H1 (cell line): Measurements from ENCODE around the gene ENDOU. TPM values are rescaled to one million over a fixed set of nuclear protein-coding genes. Genes with fewer than 3 reads are reported as not detected.

Experiments used
- BACH1 ChIP-seq: IDR thresholded peaks from 2 replicates; pipeline ENCODE4 v1.6.1; 2012; ENCODE audit warnings: low read length, improper control_type of control experiment
- CTCF ChIP-seq, 3 experiments: IDR thresholded peaks; 1 replicate in 2 of 3; 2 replicates in 1 of 3; pipeline versions ENCODE4 v1.5.1 to v1.6.1; 2011; ENCODE audit warnings: low read length in 3 of 3, mild to moderate bottlenecking in 3 of 3, inconsistent platforms in 2 of 3, low read depth in 1 of 3, moderate library complexity in 1 of 3; ENCODE audit not compliant: insufficient read depth in 1 of 3; ENCODE audit errors: control extremely low read depth in 1 of 3
- KDM5A ChIP-seq: fragments of 200-600 bp; IDR thresholded peaks from 2 replicates; pipeline ENCODE4 v1.7.1; 2012; ENCODE audit warnings: mild to moderate bottlenecking, low read length, inconsistent platforms, mixed read lengths
- RAD21 ChIP-seq, 2 experiments: IDR thresholded peaks in 1 of 2; conservative IDR thresholded peaks in 1 of 2; 2 replicates each; pipeline ENCODE4 v1.6.1; 2011; ENCODE audit warnings: low read depth in 2 of 2, low read length in 2 of 2, improper control_type of control experiment in 1 of 2, inconsistent platforms in 1 of 2, mild to moderate bottlenecking in 1 of 2, moderate library complexity in 1 of 2
- RFX5 ChIP-seq: IDR thresholded peaks from 2 replicates; pipeline ENCODE4 v1.6.1; 2011; ENCODE audit warnings: low read depth, low read length, improper control_type of control experiment, borderline replicate concordance
- SAP30 ChIP-seq: fragments of 300-600 bp; sonication (generic); IDR thresholded peaks from 2 replicates; pipeline ENCODE4 v1.7.1; 2012; ENCODE audit warnings: low read length, moderate library complexity, mild to moderate bottlenecking, inconsistent platforms; ENCODE audit not compliant: insufficient read depth, insufficient replicate concordance
- polyA plus RNA-seq, 7 experiments: library from polyadenylated mRNA; depleted of rRNA in 3 of 7; stranded (reverse) in 5 of 7; unstranded in 2 of 7; fragments of >200 nt in 5 of 7; fragments of 200-250 nt in 2 of 7; gene quantifications; 1 replicate in 5 of 7; 2 replicates in 1 of 7; 4 replicates in 1 of 7; pipeline versions ENCODE4 v1.2.1 to v1.2.3, GENCODE V29; 2011 to 2013; ENCODE audit warnings: missing spikeins in 2 of 7, mixed read lengths in 2 of 7
- total RNA-seq: library from RNA; stranded (reverse); fragmentation: NEBNext Ultra II Directional; extraction: Animal tissue kit (Norgen Biotek cat#: 25700); gene quantifications from 2 replicates; pipeline ENCODE4 v1.2.1, GENCODE V29; 2021

The ENDOU gene
- total and polyA plus RNA-seq, 2 of the 8 experiments (the other 6 are each of a cell fraction or from before 2014, with no cell fraction given), result not detected

DNA sequence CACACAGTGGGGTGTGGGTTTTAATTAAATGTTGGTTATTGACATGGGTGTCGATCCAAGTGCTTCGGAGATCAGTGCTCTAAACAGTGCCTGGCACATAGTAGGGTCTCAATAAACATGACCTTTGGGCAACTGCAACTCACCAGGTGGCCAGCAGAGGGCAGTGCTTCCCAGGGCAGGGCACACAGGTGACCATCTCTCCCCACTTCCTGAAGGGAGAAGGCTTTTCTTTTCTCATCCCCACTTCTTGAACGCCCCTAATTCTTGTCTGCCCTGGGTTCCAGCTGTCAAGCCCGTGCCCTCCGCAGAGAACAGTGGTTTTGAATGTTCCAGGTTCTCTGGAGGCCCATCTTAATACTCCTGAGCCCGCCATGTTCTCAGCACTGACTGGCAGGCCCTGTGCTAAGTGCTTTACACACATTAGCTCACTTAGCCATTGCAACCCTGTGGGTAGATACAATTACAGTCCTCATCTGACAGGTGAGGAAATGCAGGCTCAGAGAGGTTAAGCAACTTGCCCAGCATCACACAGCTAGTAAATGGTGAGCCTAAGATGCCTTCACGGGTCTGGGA is 17.0 kb upstream of the ENDOU start (continued):
- peak in 2 of 3 experiments; percentile 93 to 98; a peak in 3 of 4 replicates for TF ChIP-seq CTCF (IDR thresholded peaks at IDR 0.05; ENCODE audit: control extremely low read depth in 1 of 3, insufficient read depth in 1 of 3, low read depth in 1 of 3, low read length in 3 of 3)
- no peak for TF ChIP-seq RFX5
- peak; percentile 91 to 93 for TF ChIP-seq RAD21 (IDR thresholded peaks at IDR 0.05 in 1 of 2, conservative IDR thresholded peaks at IDR 0.05 in 1 of 2; ENCODE audit: low read depth in 2 of 2, low read length in 2 of 2)
- TF ChIP-seq KDM5A, result no peak
- no peak for TF ChIP-seq SAP30
- no peak for TF ChIP-seq BACH1
